Activated CD4-positive, alpha-beta T cell treated with anti-CD3 and anti-CD28 coated beads, Interleukin-2, amount 10 ng/mL, durations not matched to agents 7 days and 5 days (primary cell): ENCODE data around the gene SH2D1B. TPM values are rescaled to one million over a fixed set of nuclear protein-coding genes. Genes with fewer than 3 reads are reported as not detected.

ENCODE experiments used
- total RNA-seq, 2 experiments: library from RNA; stranded (reverse); gene quantifications; one replicate each; pipeline ENCODE4 v1.2.3, GENCODE V29; 2021

The SH2D1B gene
- total RNA-seq, 2 experiments from 2014 or later: not detected

Other genes with a start within 250 kb of the SH2D1B start
- not detected for gene SPATA46, start 35.3 kb downstream of the SH2D1B start, total RNA-seq
- not detected for gene C1orf226, start 30.4 kb downstream of the SH2D1B start, total RNA-seq
- gene UHMK1, start 85.7 kb upstream of the SH2D1B start, total RNA-seq: 10 to 100 TPM; 57.3 to 60.6 TPM
- 10 to 100 TPM; 10.9 to 12.3 TPM for gene UAP1, start 149.6 kb upstream of the SH2D1B start, total RNA-seq
- under 1 TPM; 0.02 to 0.35 TPM for gene DDR2, start 220.3 kb upstream of the SH2D1B start, total RNA-seq